ENCODE results near the gene SHANK1.

- TF ChIP-seq CTCF (IDR thresholded peaks at IDR 0.05) (no peak), POLR2AphosphoS5 (IDR thresholded peaks at IDR 0.05) (no peak), POLR2A (IDR thresholded peaks at IDR 0.05) (no peak)
Measured at GRCh38 chr19:50670102-50670380, 49.6 kb downstream of the SHANK1 start.

All from suprapubic skin (tissue), 4 donors.